Stimulated activated CD8-positive, alpha-beta memory T cell treated with anti-CD3 and anti-CD28 coated beads, Interleukin-2, amount 100 ng/mL, for 1 hour (primary cell): ENCODE results near the gene PSMD12.
"Not testable (repeated sequence)": the region's sequence is repeated elsewhere in the genome, so short reads cannot be mapped to it uniquely, and the experiment has no call there.

Source experiments
- DNase-seq, 2 donors: peaks; one replicate each; pipeline ENCODE4 v3.0.0-alpha.2; 2020; ENCODE audit warnings: low read depth in 2 of 2

The PSMD12 gene

DNA sequence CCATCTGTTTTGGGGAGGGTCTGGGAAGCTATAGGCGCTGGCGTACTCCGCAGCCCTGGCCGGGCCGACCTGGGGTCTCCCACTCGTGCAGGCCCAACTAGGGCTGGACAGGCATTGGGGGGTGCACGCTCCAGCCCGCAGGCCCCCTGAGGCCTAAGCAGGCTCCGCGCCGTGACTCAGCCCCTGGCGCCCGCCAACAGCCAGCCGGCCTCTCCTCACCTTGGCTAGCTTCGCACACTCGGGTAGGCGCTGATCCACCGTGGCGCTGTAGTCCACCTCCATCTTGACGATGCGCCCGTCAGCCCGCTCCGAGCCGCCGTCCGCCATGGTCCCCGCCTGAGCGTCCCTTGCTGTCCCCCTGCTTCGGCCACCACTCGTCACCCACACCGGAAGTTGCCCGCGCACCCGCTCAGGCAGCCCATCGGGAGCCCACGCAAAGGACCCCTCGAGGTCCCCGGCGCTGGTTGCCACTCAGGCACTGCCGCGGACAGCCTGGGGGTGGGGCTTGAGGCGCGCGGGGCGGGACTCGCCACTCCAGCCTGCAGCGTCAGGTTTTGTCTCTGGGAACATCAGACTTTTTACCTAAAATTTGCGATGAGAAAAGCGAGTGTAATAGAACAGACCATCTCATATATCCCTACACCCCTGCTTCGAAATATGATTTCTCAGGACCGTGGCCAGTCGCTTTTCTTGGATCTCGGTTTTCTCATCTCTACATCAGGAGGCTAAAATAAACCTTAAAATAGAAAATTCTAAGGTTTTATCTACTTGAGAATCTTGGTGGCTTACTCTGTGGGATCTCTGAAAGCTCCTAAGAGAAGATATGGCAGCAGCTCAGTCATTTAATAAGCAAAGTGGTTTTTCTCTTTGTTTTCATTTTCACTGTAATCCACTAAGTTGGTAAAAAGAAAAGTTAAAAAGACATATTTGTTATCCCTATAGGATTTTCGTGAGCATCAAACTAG lies at the start of gene PSMD12:
Gene PSMD12, minus strand, starts transcription at position 385 of the 965 bp plus-strand sequence. Its CDS starts 58 bp downstream, at position 327.
- peak; percentile 87 to 90 for DNase-seq

- DNase-seq: no peak
These were observed 48.9 kb upstream of the PSMD12 start for GRCh38 chr17:67415291-67415690.

DNA sequence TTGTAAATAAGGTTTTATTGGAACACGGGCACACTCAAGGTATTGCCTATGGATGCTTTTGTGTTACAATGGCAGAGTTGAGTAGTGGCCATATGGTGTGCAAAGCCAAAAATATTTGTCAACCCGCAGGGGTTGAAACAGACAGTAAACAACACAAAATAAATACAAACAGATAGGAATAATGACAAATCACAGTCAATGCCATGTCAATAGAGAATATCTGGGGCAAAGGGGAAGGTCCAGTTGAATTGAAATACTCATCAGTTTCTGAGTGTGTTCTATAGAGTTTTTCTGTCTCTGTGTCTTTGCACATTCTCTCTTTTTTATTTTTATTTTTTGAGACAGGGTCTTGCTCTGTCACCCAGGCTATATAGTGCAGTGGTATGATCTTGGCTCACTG lies 48.2 kb upstream of the PSMD12 start:
- DNase-seq: no peak

- no peak for DNase-seq
These were observed 47.8 kb upstream of the PSMD12 start for GRCh38 chr17:67414130-67414529.

GRCh38 chr17:67413388-67413787 lies 47.0 kb upstream of the PSMD12 start:
- DNase-seq: no peak

- no peak for DNase-seq
These were observed 46.6 kb upstream of the PSMD12 start for GRCh38 chr17:67412941-67413340.

DNA sequence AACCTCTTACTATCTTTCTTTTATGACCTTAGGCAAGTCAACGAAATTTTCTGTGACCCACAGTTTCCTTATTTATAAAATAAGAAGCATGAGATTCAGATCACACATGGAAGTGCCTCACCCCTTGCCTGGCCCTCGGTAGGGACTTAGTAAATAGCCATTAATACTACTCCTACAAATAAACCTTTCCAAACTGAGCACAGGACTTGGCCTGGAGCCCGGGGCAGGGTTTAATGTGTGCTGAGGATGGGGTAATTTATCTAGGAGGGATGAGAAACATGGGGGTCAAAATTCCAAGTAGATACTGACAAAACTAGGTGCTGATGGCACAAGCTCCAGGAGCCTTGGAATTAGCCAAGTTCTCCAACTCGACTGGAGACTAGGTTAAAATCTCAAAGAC lies 45.7 kb upstream of the PSMD12 start:
- DNase-seq: no peak

- no peak for DNase-seq
These were observed 45.0 kb upstream of the PSMD12 start for GRCh38 chr17:67411397-67411796.

DNA sequence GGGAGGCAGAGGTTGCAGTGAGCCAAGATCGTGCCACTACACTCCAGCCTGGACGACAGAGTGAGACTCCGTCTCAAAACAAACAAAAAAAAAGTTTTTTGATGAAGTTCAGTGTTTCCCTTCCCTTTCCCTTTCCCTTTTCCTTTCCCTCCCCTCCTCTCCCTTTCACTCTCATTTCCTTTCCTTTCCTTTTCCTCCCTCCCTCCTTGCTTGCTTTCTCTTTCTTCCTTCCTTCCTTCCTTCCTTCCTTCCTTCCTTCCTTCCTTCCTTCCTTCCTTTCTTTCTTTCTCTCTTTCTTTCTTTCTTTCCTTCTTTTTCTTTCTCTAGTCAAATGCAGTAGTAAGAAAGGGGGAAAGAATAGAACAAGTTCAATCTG lies 42.1 kb upstream of the PSMD12 start:
- not testable (repeated sequence) for DNase-seq

GRCh38 chr17:67403483-67403882 lies 37.1 kb upstream of the PSMD12 start:
- no peak for DNase-seq

DNA sequence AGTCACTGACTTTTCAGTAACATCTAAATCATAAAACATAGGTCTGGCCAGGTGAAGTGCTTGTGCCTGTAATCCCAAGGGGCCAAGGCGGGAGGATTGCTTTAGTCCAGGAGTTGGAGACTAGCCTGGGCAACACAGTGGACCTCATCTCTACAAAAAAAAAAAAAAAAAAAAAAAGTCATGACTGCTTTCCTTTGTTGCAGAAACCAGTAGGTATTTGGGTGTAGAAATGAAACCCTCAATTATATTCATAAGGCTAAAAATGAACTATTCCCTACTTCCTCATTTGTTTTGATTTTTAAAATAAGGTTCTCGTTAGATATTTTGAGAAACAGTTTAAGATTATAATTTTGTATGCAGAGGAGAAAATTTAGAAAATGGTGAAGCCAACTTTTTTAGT lies 36.7 kb upstream of the PSMD12 start:
- DNase-seq: no peak

GRCh38 chr17:67401598-67402504 lies 35.5 kb upstream of the PSMD12 start:
- no peak for DNase-seq

GRCh38 chr17:67401106-67401505 lies 34.7 kb upstream of the PSMD12 start:
- no peak for DNase-seq

DNA sequence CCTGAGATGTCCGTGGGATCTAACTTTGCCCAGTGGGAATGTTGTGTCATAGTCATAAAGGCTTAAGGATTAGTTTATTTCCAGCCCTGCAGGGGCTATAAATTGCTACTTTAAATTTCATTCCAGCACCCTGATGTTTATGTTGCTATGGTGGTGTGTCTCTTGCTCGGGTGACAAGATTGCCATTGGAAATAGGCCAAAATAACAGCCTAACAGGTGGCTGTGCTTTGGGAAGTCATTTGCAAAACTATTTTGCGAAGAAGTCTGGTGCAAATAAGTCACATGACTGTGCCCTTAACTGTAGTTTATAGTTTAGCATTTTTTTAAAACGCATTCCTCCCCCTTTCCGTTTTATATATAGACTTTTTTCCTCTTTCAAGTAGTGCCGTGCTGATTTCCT lies 33.8 kb upstream of the PSMD12 start:
- no peak for DNase-seq

DNA sequence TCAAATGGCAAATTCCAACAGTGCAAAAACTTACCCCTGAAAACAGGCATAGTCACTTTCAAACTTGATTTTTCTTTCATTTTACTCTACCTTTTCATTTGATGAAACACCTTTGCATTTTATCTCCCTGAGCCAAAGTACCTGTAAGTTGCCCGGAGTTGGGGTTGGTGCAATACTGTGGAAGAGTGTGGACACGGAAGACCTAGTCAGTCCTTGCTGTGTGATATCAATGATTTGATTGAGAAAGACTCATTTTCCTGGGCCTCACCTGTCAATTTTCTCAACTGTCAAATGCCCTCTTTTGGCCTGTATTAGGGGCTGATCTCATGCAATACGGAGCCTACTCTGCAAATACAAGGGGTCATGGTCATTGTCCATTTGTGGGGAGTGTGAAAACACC lies 33.3 kb upstream of the PSMD12 start:
- no peak for DNase-seq

- DNase-seq: no peak
These were observed 27.5 kb upstream of the PSMD12 start for GRCh38 chr17:67393809-67394397.

DNA sequence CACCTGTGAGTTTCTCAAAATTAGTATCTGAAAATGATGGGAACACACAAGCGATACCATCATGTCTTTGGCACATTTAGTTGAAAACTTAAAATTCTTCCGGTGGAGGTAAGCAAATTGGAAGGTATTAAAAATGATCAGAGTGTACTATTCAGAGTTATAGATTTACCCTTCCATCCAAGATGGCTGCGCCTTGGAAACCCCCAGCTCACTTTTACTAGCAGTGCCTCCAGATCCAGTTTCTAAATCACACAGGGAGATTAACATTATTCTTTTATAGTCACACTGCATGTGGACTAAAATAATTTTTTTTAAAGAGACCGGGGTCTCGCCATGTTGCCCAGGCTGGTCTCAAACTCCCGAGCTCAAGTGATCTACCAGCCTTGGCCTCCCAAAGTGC lies 25.7 kb upstream of the PSMD12 start:
- DNase-seq: no peak

DNA sequence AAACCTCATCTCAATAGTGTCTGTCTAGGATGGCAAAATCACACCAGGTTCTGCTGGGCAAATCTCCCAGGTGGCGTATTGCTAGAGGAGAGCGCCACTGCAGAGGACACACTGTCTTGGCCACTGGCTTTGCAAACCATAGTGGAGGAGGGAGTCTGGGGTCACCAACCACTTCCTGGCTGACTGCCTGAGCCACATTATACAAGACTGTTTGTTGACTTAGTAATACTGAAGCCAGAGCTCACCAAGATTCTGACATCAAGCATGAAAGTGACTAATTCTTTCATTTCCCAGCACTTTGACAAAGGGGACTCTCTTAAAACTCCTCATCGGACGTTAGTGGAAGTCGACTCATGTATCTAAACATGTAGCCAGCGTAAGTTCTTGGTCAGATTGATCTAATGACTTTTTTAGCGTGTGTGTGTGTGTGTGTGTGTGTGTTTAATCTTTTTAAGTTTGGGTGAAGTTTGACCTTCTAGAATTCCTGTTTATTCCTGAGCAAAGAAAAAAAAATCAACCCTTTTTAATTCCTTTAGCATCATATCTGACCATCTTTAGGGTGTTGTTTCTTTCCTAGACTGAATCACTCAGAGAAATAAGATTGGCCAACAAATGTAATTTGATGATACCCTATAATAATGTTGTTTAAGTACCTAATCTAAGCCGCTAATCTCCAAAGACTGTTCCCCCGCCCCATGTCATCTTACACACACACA lies 24.4 kb upstream of the PSMD12 start:
- DNase-seq: peak; percentile 27 to 31

DNA sequence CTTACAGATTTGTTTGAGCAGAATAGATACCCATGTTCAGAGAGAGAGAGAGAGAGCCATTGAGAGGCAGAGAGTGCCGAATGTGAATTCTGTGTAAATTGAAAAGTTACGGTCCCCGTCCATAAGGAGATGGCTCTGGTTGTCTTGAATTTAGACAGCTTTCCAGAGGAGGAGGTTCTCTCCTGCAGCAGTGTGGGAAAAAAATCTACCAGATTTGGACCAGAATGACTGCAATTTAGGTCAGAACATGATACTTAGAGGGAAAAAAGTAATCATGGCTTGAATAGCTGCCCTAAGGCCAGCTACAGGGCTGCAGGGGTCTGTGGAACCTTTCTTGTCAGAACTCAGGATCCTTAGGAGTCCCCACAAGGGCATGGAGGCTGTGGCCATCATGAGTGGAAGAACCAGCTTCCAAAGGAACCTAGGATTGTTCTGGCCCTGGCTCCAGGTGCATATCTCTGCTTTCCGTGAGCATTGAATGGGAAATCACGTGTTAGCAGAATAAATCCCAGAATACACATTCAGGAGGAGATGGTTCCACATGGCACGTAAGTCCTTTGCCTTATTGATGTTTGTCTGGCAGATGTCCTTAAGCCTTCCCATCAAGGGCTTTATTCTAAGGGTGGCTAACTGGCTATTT lies 23.7 kb upstream of the PSMD12 start:
- DNase-seq: no peak

DNA sequence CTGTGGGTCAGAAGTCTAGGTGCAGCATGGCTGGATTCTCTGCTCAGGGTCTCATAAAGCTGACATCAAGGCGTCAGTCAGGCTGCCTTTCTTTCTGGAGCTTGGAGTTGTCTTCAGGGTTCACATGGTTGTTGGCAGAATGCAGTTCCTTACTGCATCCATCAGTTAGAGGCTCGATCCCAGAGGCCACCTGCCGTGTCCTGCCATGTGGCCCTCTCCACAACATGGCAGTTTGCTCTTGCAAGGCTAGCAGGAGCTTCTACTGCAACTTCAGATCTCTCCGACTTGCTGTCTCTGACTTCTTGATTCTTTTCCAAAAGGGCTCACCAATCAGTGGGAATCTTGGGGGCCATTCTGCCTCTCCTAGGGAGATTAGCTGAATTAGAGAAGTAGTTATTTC lies 22.6 kb upstream of the PSMD12 start:
- no peak for DNase-seq

DNA sequence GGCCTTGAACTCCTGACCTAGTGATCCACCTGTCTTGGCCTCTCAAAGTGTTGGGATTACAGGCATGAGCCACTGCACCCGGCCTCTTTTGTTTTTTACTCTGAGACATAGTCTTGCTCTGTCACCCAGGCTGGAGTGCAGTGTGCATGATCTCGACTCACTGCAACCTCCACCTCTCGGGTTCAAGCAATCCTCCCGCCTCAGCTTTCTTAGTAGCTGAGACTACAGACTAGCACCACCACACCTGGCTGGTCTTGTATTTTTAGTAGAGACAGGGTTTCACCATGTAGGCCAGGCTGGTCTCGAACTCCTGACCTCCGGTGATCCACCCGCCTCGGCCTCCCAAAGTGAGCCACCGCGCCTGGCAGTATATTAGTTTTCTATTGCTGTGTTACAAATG lies 22.2 kb upstream of the PSMD12 start:
- DNase-seq: not testable (repeated sequence)
